ENCODE results near the gene SLC37A1. TPM values are rescaled to one million over a fixed set of nuclear protein-coding genes. Genes with fewer than 3 reads are reported as not detected.

Gene SLC37A1
- total RNA-seq, 4 donors from 2014 or later: 4.0 to 5.8 (median 5.1) TPM

DNA sequence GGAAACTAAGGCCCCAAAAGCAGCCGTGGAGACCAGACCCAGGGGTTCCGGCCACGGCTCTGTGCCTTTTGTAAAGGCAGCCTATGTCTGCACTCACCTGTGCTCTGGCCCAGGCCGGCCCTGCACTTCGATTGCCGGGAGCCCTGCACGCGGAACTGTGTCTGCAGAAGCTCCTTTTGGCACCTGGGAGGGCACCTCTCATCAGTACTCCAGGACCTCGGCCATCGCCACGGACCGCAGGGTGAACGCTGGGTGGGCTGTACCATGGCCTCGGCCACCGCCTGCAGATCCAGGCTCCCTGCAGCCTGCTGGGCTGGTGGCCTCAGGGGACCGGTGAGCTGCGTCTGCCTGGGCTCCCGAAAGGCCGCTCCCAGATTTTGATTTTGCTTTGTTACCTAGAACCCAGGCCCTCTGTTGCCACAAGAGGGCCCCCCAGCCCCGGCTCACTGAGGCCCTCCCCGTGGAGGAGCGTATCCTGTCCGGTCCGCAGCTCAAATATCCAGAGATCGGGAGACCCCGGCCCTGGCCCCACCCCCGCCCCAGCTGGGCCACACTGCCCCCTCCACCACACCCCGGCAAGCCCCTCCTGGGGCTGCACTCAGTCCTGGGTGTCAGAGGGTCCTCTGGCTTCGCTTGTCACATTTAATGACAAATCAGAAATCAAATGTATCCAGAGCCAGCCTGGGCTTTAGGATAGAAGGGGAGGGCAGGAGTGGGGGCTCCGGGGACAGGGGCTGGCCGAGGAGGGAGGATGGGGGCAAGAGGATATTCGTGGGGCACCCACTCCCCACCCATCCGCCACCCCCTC lies 79.6 kb downstream of the SLC37A1 start:
- TF ChIP-seq CTCF (IDR thresholded peaks at IDR 0.05; ENCODE audit: low read depth): no peak

DNA sequence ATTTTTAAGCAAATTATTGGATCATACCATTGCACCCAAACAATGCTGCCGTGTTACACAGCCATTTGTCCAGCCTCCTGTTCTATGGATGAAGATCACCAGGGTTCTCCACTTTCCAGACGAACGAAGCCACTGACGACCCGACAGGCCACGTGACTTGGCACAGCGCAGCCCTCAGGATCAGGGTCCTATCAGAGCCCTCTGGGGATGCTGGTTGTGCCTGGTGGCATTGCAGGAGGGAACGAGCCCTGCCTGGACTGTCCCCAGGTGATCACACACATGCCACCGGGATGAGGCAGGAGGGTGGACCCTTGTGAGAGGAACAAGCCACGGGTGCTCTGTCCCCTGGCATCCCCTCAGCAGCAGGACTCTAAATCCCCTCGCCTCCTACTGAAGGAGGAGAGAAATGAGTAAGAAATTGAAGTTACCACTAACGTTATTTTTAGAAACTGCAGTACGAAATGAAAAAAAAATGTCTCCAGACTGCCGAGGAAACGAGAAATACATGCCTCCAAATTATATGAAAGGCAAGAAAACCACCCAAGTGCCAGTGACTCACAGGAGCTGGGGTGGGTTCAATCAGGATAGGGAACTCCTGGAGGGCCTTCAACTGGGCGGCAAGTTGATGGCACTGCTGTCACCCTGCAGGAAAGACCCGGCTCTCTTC lies 81.1 kb downstream of the SLC37A1 start:
- TF ChIP-seq CTCF (IDR thresholded peaks at IDR 0.05; ENCODE audit: low read depth): no peak

- TF ChIP-seq CTCF (IDR thresholded peaks at IDR 0.05; ENCODE audit: low read depth): no peak
Measured at GRCh38 chr21:42595283-42596187, 81.9 kb downstream of the SLC37A1 start.

DNA sequence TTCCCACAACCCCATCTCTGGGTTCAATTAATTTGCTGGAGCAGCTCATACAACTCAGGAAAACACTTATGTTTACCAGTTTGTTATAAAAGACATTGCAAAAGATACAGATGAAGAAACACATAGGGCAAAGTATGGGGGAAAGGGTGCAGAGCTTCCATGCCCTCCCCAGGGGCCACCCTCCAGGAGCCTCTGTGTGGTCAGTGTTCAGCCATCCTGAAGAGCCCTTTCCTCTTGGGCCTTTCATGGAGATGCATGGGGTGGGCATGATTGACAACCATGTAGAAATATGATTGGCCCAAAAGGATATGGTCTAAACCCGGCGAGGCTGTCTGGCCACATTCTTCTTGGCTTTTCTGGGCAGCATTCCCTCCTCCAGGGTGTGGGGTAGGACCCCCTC lies 83.0 kb downstream of the SLC37A1 start:
- TF ChIP-seq CTCF (IDR thresholded peaks at IDR 0.05; ENCODE audit: low read depth): no peak

DNA sequence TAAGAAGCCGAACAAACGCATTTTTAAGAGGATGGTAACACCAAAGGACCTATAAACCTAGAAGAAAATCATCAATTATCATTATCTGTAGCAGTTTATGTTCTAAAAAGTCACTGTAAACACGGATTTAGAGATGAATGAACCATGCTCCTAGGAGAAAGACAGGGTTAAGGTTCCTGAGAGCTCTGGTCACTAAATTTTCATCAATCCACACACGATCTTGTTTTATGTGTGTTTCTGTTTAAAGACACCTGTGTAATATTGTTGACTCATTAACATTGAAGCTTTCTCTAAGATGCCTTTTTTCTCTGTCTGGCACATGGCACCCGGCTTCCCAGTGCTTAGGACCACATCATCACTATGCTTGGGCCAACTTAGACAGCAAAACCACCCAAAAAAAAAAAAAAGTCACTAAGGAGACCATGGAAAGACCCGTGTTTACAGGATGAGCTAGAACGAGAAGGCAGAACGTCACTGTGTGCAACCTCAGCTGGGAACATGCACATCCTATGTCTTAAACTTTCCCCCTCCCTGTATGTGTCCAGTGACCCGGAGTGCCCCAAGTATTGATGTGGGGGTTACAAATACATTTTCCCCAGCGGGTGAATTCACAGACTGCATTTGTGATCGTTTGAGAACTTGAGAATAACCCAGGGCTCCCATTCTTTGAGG lies 84.0 kb downstream of the SLC37A1 start:
- TF ChIP-seq CTCF (IDR thresholded peaks at IDR 0.05; ENCODE audit: low read depth): no peak

GRCh38 chr21:42598159-42598735 lies 84.6 kb downstream of the SLC37A1 start:
- TF ChIP-seq CTCF (IDR thresholded peaks at IDR 0.05; ENCODE audit: low read depth): no peak

Measured in subcutaneous adipose tissue (tissue), 4 donors.